Measurements from ENCODE around the gene KIR3DL3. TPM values are rescaled to one million over a fixed set of nuclear protein-coding genes. Genes with fewer than 3 reads are reported as not detected.

KIR3DL3 gene
- total and polyA plus RNA-seq, 9 of the 15 experiments (the other 6 are each of a cell fraction or from before 2014, with no cell fraction given), result 0.11 TPM; not detected in 8

GRCh38 chr19:54738715-54739114 lies 14.5 kb downstream of the KIR3DL3 start (continued):
- TF ChIP-seq TEAD4 (IDR thresholded peaks at IDR 0.05; ENCODE audit: low read length), result peak; percentile 50
- TF ChIP-seq TEAD4 (CRISPR knock-in tag; IDR thresholded peaks at IDR 0.05; ENCODE audit: borderline replicate concordance), result no peak
- TF ChIP-seq ZNF274 (IDR thresholded peaks at IDR 0.05; ENCODE audit: borderline replicate concordance, low read depth, low read length), result no peak
- no peak for TF ChIP-seq USF2 (CRISPR knock-in tag; IDR thresholded peaks at IDR 0.05)
- TF ChIP-seq THRAP3 (IDR thresholded peaks at IDR 0.05; ENCODE audit: borderline replicate concordance), result no peak
- no peak for TF ChIP-seq NELFE (IDR thresholded peaks at IDR 0.05; ENCODE audit: insufficient read depth, insufficient read length)
- no peak for TF ChIP-seq ZNF347 (CRISPR knock-in tag; IDR thresholded peaks at IDR 0.05; ENCODE audit: low read depth)
- TF ChIP-seq ZNF121 (CRISPR knock-in tag; conservative IDR thresholded peaks at IDR 0.05), result no peak
- TF ChIP-seq BMI1 (IDR thresholded peaks at IDR 0.05; ENCODE audit: low read length), result no peak
- no peak for TF ChIP-seq SREBF2 (CRISPR knock-in tag; IDR thresholded peaks at IDR 0.05)
- TF ChIP-seq NONO (IDR thresholded peaks at IDR 0.05; ENCODE audit: low read depth in 2 of 2, low read length in 1 of 2), result no peak
- TF ChIP-seq NFIX (CRISPR knock-in tag; IDR thresholded peaks at IDR 0.05; ENCODE audit: low read depth), result no peak
- no peak for TF ChIP-seq WHSC1 (IDR thresholded peaks at IDR 0.05; ENCODE audit: low read length)
- no peak for TF ChIP-seq TAF15 (IDR thresholded peaks at IDR 0.05; ENCODE audit: low read depth, low read length)
- TF ChIP-seq GTF2A2 (tag; IDR thresholded peaks at IDR 0.05), result no peak
- TF ChIP-seq CBFA2T3 (IDR thresholded peaks at IDR 0.05), result peak; percentile 57
- TF ChIP-seq ZNF609 (CRISPR knock-in tag; IDR thresholded peaks at IDR 0.05; ENCODE audit: borderline replicate concordance), result no peak
- TF ChIP-seq TRIM24 (IDR thresholded peaks at IDR 0.05), result peak in 1 of 2 experiments; percentile 27; a peak in 1 of 4 replicates
- TF ChIP-seq ATF1 (CRISPR knock-in tag; IDR thresholded peaks at IDR 0.05), result no peak
- no peak for TF ChIP-seq ATF1 (tag; IDR thresholded peaks at IDR 0.05)
- TF ChIP-seq PKNOX1 (IDR thresholded peaks at IDR 0.05), result no peak
- no peak for TF ChIP-seq NFE2 (IDR thresholded peaks at IDR 0.05; ENCODE audit: low read depth)
- no peak for TF ChIP-seq HSF4 (CRISPR knock-in tag; IDR thresholded peaks at IDR 0.05; ENCODE audit: borderline replicate concordance)
- TF ChIP-seq PHTF2 (CRISPR knock-in tag; IDR thresholded peaks at IDR 0.05), result no peak
